Mesenchymal stem cell (in vitro differentiated cells and primary cell): ENCODE measurements around the gene TPTE.
"Not testable (repeated sequence)": the region's sequence is repeated elsewhere in the genome, so short reads cannot be mapped to it uniquely, and the experiment has no call there.

ENCODE experiments used
- DNase-seq: peaks from one replicate; pipeline ENCODE4 v3.0.0-alpha.2; 2013
- H2AFZ ChIP-seq: one replicate; pipeline ENCODE4 v1.6.1; 2013; ENCODE audit warnings: low read depth, mild to moderate bottlenecking, control low read depth, inconsistent platforms, low read length, moderate library complexity
- H2AK5ac ChIP-seq: 2 replicates; pipeline ENCODE4 v1.6.1; 2013; ENCODE audit warnings: low read length, moderate library complexity, mild to moderate bottlenecking, inconsistent platforms; ENCODE audit not compliant: severe bottlenecking
- H2BK120ac ChIP-seq: one replicate; pipeline ENCODE4 v1.6.1; 2013; ENCODE audit warnings: low read depth, mild to moderate bottlenecking, inconsistent platforms, low read length, moderate library complexity
- H2BK12ac ChIP-seq, 2 experiments: one replicate each; pipeline ENCODE4 v1.6.1; 2013; ENCODE audit warnings: inconsistent platforms in 2 of 2, low read length in 2 of 2, mild to moderate bottlenecking in 2 of 2, moderate library complexity in 2 of 2, control low read depth in 1 of 2
- H2BK15ac ChIP-seq: one replicate; pipeline ENCODE4 v1.6.1; 2013; ENCODE audit warnings: mild to moderate bottlenecking, low read depth, inconsistent platforms; ENCODE audit not compliant: poor library complexity, severe bottlenecking
- H2BK5ac ChIP-seq: 2 replicates; pipeline ENCODE4 v1.6.1; 2013; ENCODE audit warnings: low read depth, mild to moderate bottlenecking, low read length, control low read depth, inconsistent platforms; ENCODE audit not compliant: poor library complexity, severe bottlenecking
- H3K14ac ChIP-seq, 2 experiments: one replicate each; pipeline ENCODE4 v1.6.1; 2013; ENCODE audit warnings: inconsistent platforms in 2 of 2, low read length in 2 of 2, control low read depth in 1 of 2, mild to moderate bottlenecking in 1 of 2, moderate library complexity in 1 of 2
- H3K18ac ChIP-seq, 2 experiments: one replicate each; pipeline ENCODE4 v1.6.1; 2013; ENCODE audit warnings: inconsistent platforms in 2 of 2, low read length in 2 of 2, control low read depth in 1 of 2, low read depth in 1 of 2, mild to moderate bottlenecking in 1 of 2
- H3K23ac ChIP-seq, 2 experiments: one replicate each; pipeline ENCODE4 v1.6.1; 2013; ENCODE audit warnings: inconsistent platforms in 2 of 2, low read length in 2 of 2, mild to moderate bottlenecking in 2 of 2, moderate library complexity in 2 of 2, control low read depth in 1 of 2
- H3K27ac ChIP-seq: 2 replicates; pipeline ENCODE4 v1.5.1; 2013; ENCODE audit warnings: mild to moderate bottlenecking, moderate library complexity, low read length, control low read depth, inconsistent platforms; ENCODE audit not compliant: poor library complexity, severe bottlenecking
- H3K27me3 ChIP-seq, 2 experiments: 2 replicates each; pipeline versions ENCODE4 v1.6.1 to v1.7.0; 2013; ENCODE audit warnings: low read length in 2 of 2, mild to moderate bottlenecking in 2 of 2, moderate library complexity in 2 of 2, control low read depth in 1 of 2, inconsistent platforms in 1 of 2; ENCODE audit not compliant: control insufficient read depth in 1 of 2, insufficient read depth in 1 of 2
- H3K36me3 ChIP-seq, 2 experiments: 2 replicates each; pipeline versions ENCODE4 v1.6.1 to v1.7.0; 2013; ENCODE audit warnings: low read length in 2 of 2, control low read depth in 1 of 2, inconsistent platforms in 1 of 2, low read depth in 1 of 2, mild to moderate bottlenecking in 1 of 2; ENCODE audit not compliant: insufficient read depth in 2 of 2, control insufficient read depth in 1 of 2
- H3K4ac ChIP-seq, 2 experiments: one replicate each; pipeline ENCODE4 v1.6.1; 2013; ENCODE audit warnings: inconsistent platforms in 2 of 2, low read length in 2 of 2, mild to moderate bottlenecking in 2 of 2, moderate library complexity in 2 of 2, control low read depth in 1 of 2, low read depth in 1 of 2
- H3K4me1 ChIP-seq: 2 replicates; pipeline ENCODE4 v1.6.1; 2013; ENCODE audit warnings: low read depth, low read length, control low read depth; ENCODE audit not compliant: control insufficient read depth, insufficient read depth
- H3K4me2 ChIP-seq: 2 replicates; pipeline ENCODE4 v1.6.1; 2013; ENCODE audit warnings: low read length, mild to moderate bottlenecking, inconsistent platforms; ENCODE audit not compliant: poor library complexity, severe bottlenecking
- H3K4me3 ChIP-seq, 2 experiments: 2 replicates each; pipeline versions ENCODE4 v1.5.1 to v1.7.0; 2013; ENCODE audit warnings: low read length in 2 of 2, mild to moderate bottlenecking in 2 of 2, control low read depth in 1 of 2, low read depth in 1 of 2; ENCODE audit not compliant: insufficient read depth in 1 of 2
- H3K79me1 ChIP-seq: replicated peaks from 2 replicates; pipeline ENCODE4 v1.6.1; 2013; ENCODE audit warnings: mild to moderate bottlenecking, control low read depth, low read length, inconsistent platforms; ENCODE audit not compliant: poor library complexity, severe bottlenecking
- H3K9ac ChIP-seq: 2 replicates; pipeline ENCODE4 v1.7.0; 2013; ENCODE audit warnings: mild to moderate bottlenecking, low read length, moderate library complexity
- H3K9me3 ChIP-seq: 2 replicates; pipeline ENCODE4 v1.7.0; 2013; ENCODE audit warnings: mild to moderate bottlenecking, low read length; ENCODE audit not compliant: control insufficient read depth
- H4K8ac ChIP-seq: one replicate; pipeline ENCODE4 v1.6.1; 2013; ENCODE audit warnings: inconsistent platforms, mild to moderate bottlenecking, low read length, moderate library complexity
- H4K91ac ChIP-seq: one replicate; pipeline ENCODE4 v1.6.1; 2013; ENCODE audit warnings: mild to moderate bottlenecking, low read length, inconsistent platforms
- WGBS: methylation state at CpG from one replicate; pipeline ENCODE4 v1.1.7; 2013; ENCODE audit warnings: mixed read lengths; 5-methylcytosine and 5-hydroxymethylcytosine counted together

Gene TPTE

GRCh38 chr21:10638144-10638543, 116.8 kb downstream of the TPTE start:
- H2AFZ ChIP-seq, H3K18ac ChIP-seq, H3K36me3 ChIP-seq, H3K79me1 ChIP-seq, H3K27me3 ChIP-seq, H2BK120ac ChIP-seq, H3K27ac ChIP-seq, H3K23ac ChIP-seq, H4K8ac ChIP-seq, H2BK15ac ChIP-seq, H3K4ac ChIP-seq, H4K91ac ChIP-seq, H2BK12ac ChIP-seq, DNase-seq, H3K14ac ChIP-seq, H2AK5ac ChIP-seq, H3K4me3 ChIP-seq, H3K9ac ChIP-seq, H2BK5ac ChIP-seq, H3K4me1 ChIP-seq, H3K4me2 ChIP-seq: not testable (repeated sequence)
- WGBS: 62% methylated on average over 9 of the region's 9 CpGs
- peaks cover 21% of the 10 kb centered on the region for H3K9me3 ChIP-seq

- Histone ChIP-seq H3K4me1 (no peaks in the 10 kb centered on the region), H3K4ac (no peak overlapping the region), H3K14ac (no peak overlapping the region), H3K9me3 (peaks cover 21% of the 10 kb centered on the region), H3K27me3 (no peaks in the 10 kb centered on the region), H3K36me3 (no peaks in the 10 kb centered on the region), H2AK5ac (no peak overlapping the region), H2BK120ac (no peak overlapping the region), H4K8ac (no peak overlapping the region), H2BK12ac (no peak overlapping the region), H3K9ac (no peak overlapping the region), H2AFZ (no peak overlapping the region), H3K23ac (no peak overlapping the region), H3K79me1 (no peaks in the 10 kb centered on the region), H3K18ac (no peak overlapping the region), H3K4me2 (no peak overlapping the region), H3K27ac (no peak overlapping the region), H2BK5ac (no peak overlapping the region), H4K91ac (no peak overlapping the region), H3K4me3 (no peak overlapping the region), H2BK15ac (no peak overlapping the region)
- 59% methylated on average over 4 of the region's 4 CpGs for WGBS
- DNase-seq: no peak
Observed at GRCh38 chr21:10639123-10639522, 117.7 kb downstream of the TPTE start.

GRCh38 chr21:10639746-10640145, 118.4 kb downstream of the TPTE start:
- not testable (repeated sequence) for H2BK15ac ChIP-seq, DNase-seq, H4K8ac ChIP-seq, H3K18ac ChIP-seq, H2BK12ac ChIP-seq, H2AFZ ChIP-seq, H3K4ac ChIP-seq, H3K79me1 ChIP-seq, H3K23ac ChIP-seq, H3K27ac ChIP-seq, H2BK5ac ChIP-seq, H2AK5ac ChIP-seq, H3K27me3 ChIP-seq, H3K4me2 ChIP-seq, H3K36me3 ChIP-seq, H2BK120ac ChIP-seq, H3K14ac ChIP-seq, H3K4me3 ChIP-seq, H3K4me1 ChIP-seq, H3K9ac ChIP-seq, H4K91ac ChIP-seq
- H3K9me3 ChIP-seq: peaks cover 21% of the 10 kb centered on the region

GRCh38 chr21:10640446-10640845, 119.1 kb downstream of the TPTE start:
- no peak overlapping the region for H3K4ac ChIP-seq
- H2AFZ ChIP-seq: no peak overlapping the region
- no peaks in the 10 kb centered on the region for H3K36me3 ChIP-seq
- no peak overlapping the region for H3K23ac ChIP-seq
- H3K4me1 ChIP-seq: no peaks in the 10 kb centered on the region
- no peak overlapping the region for H2BK120ac ChIP-seq
- no peak overlapping the region for H2BK5ac ChIP-seq
- no peak overlapping the region for H2BK12ac ChIP-seq
- no peak overlapping the region for H3K14ac ChIP-seq
- H4K8ac ChIP-seq: no peak overlapping the region
- H3K27me3 ChIP-seq: no peaks in the 10 kb centered on the region
- no peak overlapping the region for H3K4me3 ChIP-seq
- DNase-seq: no peak
- peaks cover 21% of the 10 kb centered on the region for H3K9me3 ChIP-seq
- H3K18ac ChIP-seq: no peak overlapping the region
- H2AK5ac ChIP-seq: no peak overlapping the region
- H3K4me2 ChIP-seq: no peak overlapping the region
- H2BK15ac ChIP-seq: no peak overlapping the region
- H4K91ac ChIP-seq: no peak overlapping the region
- H3K27ac ChIP-seq: no peak overlapping the region
- WGBS: 36% methylated on average over 4 of the region's 4 CpGs
- no peak overlapping the region for H3K9ac ChIP-seq
- H3K79me1 ChIP-seq: no peaks in the 10 kb centered on the region
